CD4-positive, alpha-beta memory T cell (primary cell): ENCODE measurements around the gene MGRN1. TPM values are rescaled to one million over a fixed set of nuclear protein-coding genes. Genes with fewer than 3 reads are reported as not detected.
A peak's percentile ranks its signal among the peaks of the same experiment; 100 is the strongest.
"Not testable (repeated sequence)": the region's sequence is repeated elsewhere in the genome, so short reads cannot be mapped to it uniquely, and the experiment has no call there.

Experiments
- CTCF ChIA-PET: fragments of 350-600 bp; sonication (Branson Sonifier 250); formaldehyde crosslinking; loops from one replicate; lab custom pipeline; 2021; ENCODE audit warnings: inconsistent platforms; ENCODE audit not compliant: partially characterized antibody; lab: Charles Lee
- POLR2A ChIA-PET: fragments of 350-600 bp; sonication (Branson Sonifier 250); formaldehyde crosslinking; loops from one replicate; lab custom pipeline; 2021; ENCODE audit not compliant: partially characterized antibody; lab: Charles Lee
- DNase-seq, 5 donors: peaks; one replicate each; pipeline versions ENCODE4 v3.0.0 to v3.0.0-alpha.2; 2020 to 2022; ENCODE audit warnings: mixed read lengths in 1 of 5
- H3K27ac ChIP-seq: one replicate; pipeline ENCODE4 v1.7.0; 2013; ENCODE audit warnings: low read depth, low read length
- H3K27me3 ChIP-seq: 2 replicates; pipeline ENCODE4 v1.7.0; 2013; ENCODE audit warnings: mild to moderate bottlenecking, low read length, moderate library complexity; ENCODE audit not compliant: insufficient read depth
- H3K36me3 ChIP-seq: 2 replicates; pipeline ENCODE4 v1.7.0; 2013; ENCODE audit warnings: mild to moderate bottlenecking, low read length, moderate library complexity; ENCODE audit not compliant: insufficient read depth
- H3K4me1 ChIP-seq: 2 replicates; pipeline ENCODE4 v1.7.0; 2013; ENCODE audit warnings: mild to moderate bottlenecking, low read length, moderate library complexity; ENCODE audit not compliant: insufficient read depth
- H3K4me3 ChIP-seq, 2 donors: one replicate each; pipeline ENCODE4 v1.7.0; 2013; ENCODE audit warnings: low read length in 2 of 2, mild to moderate bottlenecking in 1 of 2
- H3K9me3 ChIP-seq, 2 donors: one replicate each; pipeline ENCODE4 v1.7.0; 2013; ENCODE audit warnings: low read length in 2 of 2, control low read depth in 1 of 2; ENCODE audit not compliant: control insufficient read depth in 1 of 2
- H3K27ac Mint-ChIP-seq, 7 donors: one replicate each; pipeline ENCODE4 v1.8.0; 2020 to 2021; ENCODE audit warnings: mixed read lengths in 7 of 7, mild to moderate bottlenecking in 6 of 7, inconsistent platforms in 3 of 7, moderate library complexity in 3 of 7
- H3K27me3 Mint-ChIP-seq, 2 donors: one replicate each; pipeline ENCODE4 v1.8.0; 2020 to 2021; ENCODE audit warnings: mixed read lengths in 2 of 2
- H3K36me3 Mint-ChIP-seq, 2 donors: one replicate each; pipeline ENCODE4 v1.8.0; 2020 to 2021; ENCODE audit warnings: mixed read lengths in 2 of 2, inconsistent platforms in 1 of 2, mild to moderate bottlenecking in 1 of 2
- H3K4me1 Mint-ChIP-seq, 4 donors: one replicate each; pipeline ENCODE4 v1.8.0; 2020 to 2021; ENCODE audit warnings: mixed read lengths in 4 of 4, mild to moderate bottlenecking in 1 of 4
- H3K4me3 Mint-ChIP-seq, 8 donors: one replicate each; pipeline ENCODE4 v1.8.0; 2020 to 2021; ENCODE audit warnings: mixed read lengths in 8 of 8, mild to moderate bottlenecking in 7 of 8, moderate library complexity in 6 of 8, inconsistent platforms in 3 of 8
- H3K9me3 Mint-ChIP-seq, 8 donors: one replicate each; pipeline ENCODE4 v1.8.0; 2020 to 2021; ENCODE audit warnings: mixed read lengths in 8 of 8, mild to moderate bottlenecking in 5 of 8, inconsistent platforms in 3 of 8, moderate library complexity in 1 of 8
- intact Hi-C: fragments of 100-400 bp; cut with micrococcal nuclease; formaldehyde crosslinking; loops from one replicate; pipeline ENCODE4 v1.15.1; 2023
- polyA plus RNA-seq, 2 donors: library from polyadenylated mRNA; unstranded; fragments of 300-500 nt; fragmentation: Illumina TruSeq; gene quantifications; one replicate each; pipeline ENCODE4 v1.2.3, GENCODE V29; 2021
- total RNA-seq, 2 experiments: library from RNA; stranded (reverse); gene quantifications; one replicate each; pipeline ENCODE4 v1.2.3, GENCODE V29; 2021

The MGRN1 gene
- total and polyA plus RNA-seq, 4 experiments from 2014 or later, result 1.2 to 64.1 (median 35.0) TPM

- H3K9me3 ChIP-seq, H3K4me3 Mint-ChIP-seq, H3K9me3 Mint-ChIP-seq, H3K27me3 ChIP-seq, H3K27me3 Mint-ChIP-seq, H3K27ac ChIP-seq, intact Hi-C loops, H3K4me3 ChIP-seq: not testable (repeated sequence)
- CTCF ChIA-PET, result interaction anchor here (0.9 to 2.7 kb wide), 14 partner anchors 9 to 118 kb away, joined by 3 to 13 read pairs (median 4); partner anchors contain the start of gene MGRN1
- Mint-ChIP-seq H3K4me1 (peaks cover 11 to 30% (median 15%) of the 10 kb centered on the region in 4 donors), H3K27ac (peak overlapping the region in 6 of 7 donors; percentile 42 to 82 (median 64)), H3K36me3 (peaks cover 14 to 47% of the 10 kb centered on the region in 2 donors)
- Histone ChIP-seq H3K36me3 (peaks cover 11% of the 10 kb centered on the region), H3K4me1 (peaks cover 22% of the 10 kb centered on the region)
- peak; percentile 71 to 75 (median 73) for DNase-seq
- POLR2A ChIA-PET, result interaction anchor here (0.5 to 1.5 kb wide), 4 partner anchors 13 to 34 kb away, joined by 3 to 8 read pairs (median 4); no protein-coding TSS in a partner anchor
Measured at GRCh38 chr16:4650443-4651074, 25.9 kb downstream of the MGRN1 start.

GRCh38 chr16:4651827-4652226 is 27.2 kb downstream of the MGRN1 start:
- no peak overlapping the region for H3K27ac ChIP-seq
- H3K4me1 ChIP-seq, result peaks cover 14% of the 10 kb centered on the region
- no peak for DNase-seq
- no peak overlapping the region for H3K4me3 ChIP-seq
- POLR2A ChIA-PET, result interaction anchor here (1.1 kb wide), 1 partner anchor 12 kb away, joined by 4 read pairs; no protein-coding TSS in a partner anchor
- intact Hi-C loops, result no loop called here
- no peak overlapping the region for H3K27ac Mint-ChIP-seq
- H3K27me3 ChIP-seq, result no peaks in the 10 kb centered on the region
- no peak overlapping the region for H3K4me3 Mint-ChIP-seq
- H3K9me3 ChIP-seq, result no peaks in the 10 kb centered on the region
- peaks cover 11 to 28% (median 15%) of the 10 kb centered on the region in 4 donors for H3K4me1 Mint-ChIP-seq
- H3K27me3 Mint-ChIP-seq, result no peaks in the 10 kb centered on the region
- CTCF ChIA-PET, result interaction anchor here (1.2 to 2.7 kb wide), 3 partner anchors 9 to 28 kb away, joined by 3 to 10 read pairs (median 9); partner anchors contain the start of gene MGRN1
- no peaks in the 10 kb centered on the region for H3K9me3 Mint-ChIP-seq
- peaks cover 18 to 49% of the 10 kb centered on the region in 2 donors for H3K36me3 Mint-ChIP-seq
- peaks cover 18% of the 10 kb centered on the region for H3K36me3 ChIP-seq

GRCh38 chr16:4652561-4652960 is 27.9 kb downstream of the MGRN1 start:
- DNase-seq, result no peak
- no peaks in the 10 kb centered on the region for H3K9me3 ChIP-seq
- H3K27me3 ChIP-seq, result no peaks in the 10 kb centered on the region
- H3K4me3 ChIP-seq, result no peak overlapping the region
- Mint-ChIP-seq H3K27me3 (no peaks in the 10 kb centered on the region), H3K36me3 (peaks cover 18 to 53% of the 10 kb centered on the region in 2 donors), H3K4me3 (no peak overlapping the region), H3K9me3 (no peaks in the 10 kb centered on the region), H3K4me1 (peaks cover 10 to 21% (median 12%) of the 10 kb centered on the region in 4 donors), H3K27ac (no peak overlapping the region)
- POLR2A ChIA-PET, result no interaction called here
- CTCF ChIA-PET, result no interaction called here
- H3K36me3 ChIP-seq, result peaks cover 23% of the 10 kb centered on the region
- intact Hi-C loops, result no loop called here
- H3K27ac ChIP-seq, result no peak overlapping the region
- peaks cover 10% of the 10 kb centered on the region for H3K4me1 ChIP-seq

GRCh38 chr16:4654011-4654963 is 29.7 kb downstream of the MGRN1 start:
- H3K4me1 Mint-ChIP-seq, result peaks cover 7 to 21% (median 10%) of the 10 kb centered on the region in 4 donors
- no peaks in the 10 kb centered on the region for H3K9me3 ChIP-seq

GRCh38 chr16:4654964-4655590 is 30.5 kb downstream of the MGRN1 start:
- intact Hi-C loops, result no loop called here
- Histone ChIP-seq H3K27ac (no peak overlapping the region), H3K9me3 (no peaks in the 10 kb centered on the region), H3K36me3 (peaks cover 23% of the 10 kb centered on the region), H3K4me3 (no peak overlapping the region), H3K4me1 (peaks cover 12% of the 10 kb centered on the region), H3K27me3 (no peaks in the 10 kb centered on the region)
- H3K27ac Mint-ChIP-seq, result peak overlapping the region in 1 of 7 donors; percentile 51
- no peak overlapping the region for H3K4me3 Mint-ChIP-seq
- POLR2A ChIA-PET, result no interaction called here
- peaks cover 4 to 24% (median 10%) of the 10 kb centered on the region in 4 donors for H3K4me1 Mint-ChIP-seq
- no peaks in the 10 kb centered on the region for H3K27me3 Mint-ChIP-seq
- H3K9me3 Mint-ChIP-seq, result no peaks in the 10 kb centered on the region
- CTCF ChIA-PET, result no interaction called here
- DNase-seq, result no peak
- H3K36me3 Mint-ChIP-seq, result peaks cover 12 to 48% of the 10 kb centered on the region in 2 donors

More at GRCh38 chr16:4654011-4654963, 29.7 kb downstream of the MGRN1 start:
- Histone ChIP-seq H3K27me3 (no peaks in the 10 kb centered on the region), H3K4me3 (no peak overlapping the region), H3K36me3 (peaks cover 23% of the 10 kb centered on the region), H3K4me1 (peaks cover 10% of the 10 kb centered on the region), H3K27ac (no peak overlapping the region)
- ChIA-PET POLR2A (no interaction called here), CTCF (no interaction called here)
- H3K36me3 Mint-ChIP-seq, result peaks cover 15 to 50% of the 10 kb centered on the region in 2 donors
- no peaks in the 10 kb centered on the region for H3K27me3 Mint-ChIP-seq
- peak overlapping the region in 2 of 7 donors; percentile 13 to 47 for H3K27ac Mint-ChIP-seq
- no peak overlapping the region for H3K4me3 Mint-ChIP-seq
- intact Hi-C loops, result no loop called here
- no peaks in the 10 kb centered on the region for H3K9me3 Mint-ChIP-seq
- DNase-seq, result no peak

GRCh38 chr16:4655801-4656200 is 31.2 kb downstream of the MGRN1 start:
- Histone ChIP-seq H3K9me3 (no peaks in the 10 kb centered on the region), H3K4me3 (no peak overlapping the region), H3K27me3 (no peaks in the 10 kb centered on the region), H3K36me3 (peaks cover 23% of the 10 kb centered on the region), H3K27ac (no peak overlapping the region), H3K4me1 (peaks cover 16% of the 10 kb centered on the region)
- Mint-ChIP-seq H3K27me3 (no peaks in the 10 kb centered on the region), H3K9me3 (no peaks in the 10 kb centered on the region), H3K36me3 (peaks cover 8 to 42% of the 10 kb centered on the region in 2 donors), H3K4me1 (peaks cover 3 to 24% (median 10%) of the 10 kb centered on the region in 4 donors), H3K4me3 (no peak overlapping the region), H3K27ac (peak overlapping the region in 1 of 7 donors; percentile 63)
- ChIA-PET CTCF (interaction anchor here (0.8 kb wide), 1 partner anchor 32 kb away, joined by 3 read pairs; no protein-coding TSS in a partner anchor), POLR2A (no interaction called here)
- DNase-seq, result no peak
- intact Hi-C loops, result no loop called here
